GM23338 (cell line): Measurements from ENCODE around the gene UBE2J1. TPM values are rescaled to one million over a fixed set of nuclear protein-coding genes. Genes with fewer than 3 reads are reported as not detected.
"Not testable (repeated sequence)": the region's sequence is repeated elsewhere in the genome, so short reads cannot be mapped to it uniquely, and the experiment has no call there.

Source experiments
- ATAC-seq: fragments of 200-7000 bp; cut with Tn5 transposase; 3 replicates; pipeline ENCODE4 v1.9.1; 2020
- DNase-seq: peaks from one replicate; pipeline ENCODE4 v3.0.0-alpha.2; 2015; ENCODE audit warnings: low spot score
- H2AFZ ChIP-seq: fragments of 200-600 bp; sonication (generic); 2 replicates; pipeline ENCODE4 v1.8.0; 2016; ENCODE audit warnings: antibody characterized with exemption, mild to moderate bottlenecking, moderate library complexity
- H3F3A ChIP-seq: fragments of 200-600 bp; sonication (generic); replicated peaks from 2 replicates; pipeline ENCODE4 v1.8.0; 2017; ENCODE audit warnings: antibody characterized with exemption, mixed run types, low read depth
- H3K27ac ChIP-seq: fragments of 200-600 bp; sonication (generic); 2 replicates; pipeline ENCODE4 v1.6.1; 2016; ENCODE audit warnings: low read depth
- H3K27me3 ChIP-seq: fragments of 200-600 bp; sonication (generic); 2 replicates; pipeline ENCODE4 v1.8.0; 2016; ENCODE audit warnings: mild to moderate bottlenecking, mixed run types, moderate library complexity; ENCODE audit not compliant: insufficient read depth
- H3K36me3 ChIP-seq: fragments of 200-600 bp; sonication (generic); 2 replicates; pipeline ENCODE4 v1.8.0; 2016; ENCODE audit warnings: mild to moderate bottlenecking; ENCODE audit not compliant: insufficient read depth
- H3K4me1 ChIP-seq: fragments of 200-600 bp; sonication (generic); 2 replicates; pipeline ENCODE4 v1.8.0; 2016; ENCODE audit warnings: mild to moderate bottlenecking, moderate library complexity; ENCODE audit not compliant: insufficient read depth
- H3K4me2 ChIP-seq: fragments of 200-600 bp; sonication (generic); 2 replicates; pipeline ENCODE4 v1.7.1; 2017; ENCODE audit warnings: mixed run types
- H3K4me3 ChIP-seq: fragments of 200-600 bp; sonication (generic); 2 replicates; pipeline ENCODE4 v1.6.1; 2016; ENCODE audit warnings: mixed run types
- H3K79me2 ChIP-seq: fragments of 200-600 bp; sonication (generic); replicated peaks from 2 replicates; pipeline ENCODE4 v1.8.0; 2017; ENCODE audit warnings: mild to moderate bottlenecking; ENCODE audit not compliant: insufficient read depth
- H3K9me2 ChIP-seq: fragments of 200-600 bp; sonication (generic); 2 replicates; pipeline ENCODE4 v1.8.0; 2017; ENCODE audit not compliant: insufficient read depth
- H4K20me1 ChIP-seq: fragments of 200-600 bp; sonication (generic); replicated peaks from 2 replicates; pipeline ENCODE4 v1.8.0; 2017; ENCODE audit warnings: mild to moderate bottlenecking; ENCODE audit not compliant: insufficient read depth
- H3K27ac Mint-ChIP-seq: 2 replicates; pipeline ENCODE4 v1.8.0; 2020; ENCODE audit warnings: inconsistent platforms, mild to moderate bottlenecking, moderate library complexity, mixed read lengths
- H3K27me3 Mint-ChIP-seq: 3 replicates; pipeline ENCODE4 v1.8.0; 2022; ENCODE audit warnings: low read depth, mild to moderate bottlenecking, moderate library complexity, mixed read lengths, inconsistent platforms; ENCODE audit not compliant: insufficient read depth, poor library complexity
- H3K36me3 Mint-ChIP-seq: 3 replicates; pipeline ENCODE4 v1.8.0; 2021; ENCODE audit warnings: low read depth, mild to moderate bottlenecking, inconsistent platforms, moderate library complexity, mixed read lengths
- H3K4me1 Mint-ChIP-seq: 3 replicates; pipeline ENCODE4 v1.8.0; 2020; ENCODE audit warnings: mild to moderate bottlenecking, inconsistent platforms, mixed read lengths
- H3K4me3 Mint-ChIP-seq: 3 replicates; pipeline ENCODE4 v1.8.0; 2021; ENCODE audit warnings: moderate library complexity, mild to moderate bottlenecking, inconsistent platforms, mixed read lengths
- H3K9me3 Mint-ChIP-seq: 3 replicates; pipeline ENCODE4 v1.8.0; 2020; ENCODE audit warnings: moderate library complexity, mild to moderate bottlenecking, inconsistent platforms, mixed read lengths
- EZH2 ChIP-seq: fragments of 200-600 bp; sonication (generic); IDR thresholded peaks from one replicate; pipeline ENCODE4 v1.8.0; 2017; ENCODE audit warnings: antibody characterized with exemption, mild to moderate bottlenecking, low read depth; ENCODE audit not compliant: unreplicated experiment
- JUNB ChIP-seq: IDR thresholded peaks from one replicate; pipeline ENCODE4 v1.6.1; 2016; ENCODE audit warnings: antibody characterized with exemption; ENCODE audit not compliant: unreplicated experiment
- NANOG ChIP-seq: IDR thresholded peaks from 2 replicates; pipeline ENCODE4 v1.6.1; 2016; ENCODE audit warnings: antibody characterized with exemption, borderline replicate concordance
- POLR2AphosphoS5 ChIP-seq: IDR thresholded peaks from 2 replicates; pipeline ENCODE4 v1.6.1; 2016; ENCODE audit warnings: antibody characterized with exemption, low read depth
- STAT1 ChIP-seq: IDR thresholded peaks from one replicate; pipeline ENCODE4 v1.6.1; 2016; ENCODE audit warnings: antibody characterized with exemption; ENCODE audit not compliant: unreplicated experiment
- ZNF114 ChIP-seq: fragments of 250-450 bp; sonication (Bioruptor Pico); IDR thresholded peaks from 2 replicates; pipeline ENCODE4 v1.5.0; 2020; ENCODE audit warnings: mild to moderate bottlenecking, moderate library complexity
- ZNF331 ChIP-seq: fragments of 250-450 bp; sonication (Bioruptor Pico); IDR thresholded peaks from 2 replicates; pipeline ENCODE4 v1.5.0; 2020; ENCODE audit warnings: low read depth, mild to moderate bottlenecking, moderate library complexity
- ZNF462 ChIP-seq: fragments of 250-450 bp; sonication (Bioruptor Pico); IDR thresholded peaks from 2 replicates; pipeline ENCODE4 v1.5.0; 2020; ENCODE audit warnings: mild to moderate bottlenecking, moderate library complexity
- polyA plus RNA-seq: library from polyadenylated mRNA; unstranded; fragments of >200 nt; fragmentation: Nextera tagmentation; extraction: Ambion mirVana; gene quantifications from 2 replicates; pipeline ENCODE4 v1.2.1, GENCODE V29; 2016
- total RNA-seq: library from RNA; depleted of rRNA; stranded (reverse); fragments of >200 nt; shearing (Covaris generic); gene quantifications from 2 replicates; pipeline ENCODE4 v1.2.3, GENCODE V29; 2014
- TF ChIP-seq, protein P1 (sequence below), 2 experiments: fragments of 200-600 bp in 1 of 2; sonication (generic) in 1 of 2; conservative IDR thresholded peaks; 2 replicates each; pipeline versions ENCODE4 v1.5.1 to v1.6.1; 2016 to 2017; ENCODE audit warnings: antibody characterized with exemption in 2 of 2, low read depth in 2 of 2, mild to moderate bottlenecking in 2 of 2, moderate library complexity in 1 of 2

The UBE2J1 gene
- total and polyA plus RNA-seq, 2 experiments from 2014 or later = 7.5 to 13.1 TPM

DNA sequence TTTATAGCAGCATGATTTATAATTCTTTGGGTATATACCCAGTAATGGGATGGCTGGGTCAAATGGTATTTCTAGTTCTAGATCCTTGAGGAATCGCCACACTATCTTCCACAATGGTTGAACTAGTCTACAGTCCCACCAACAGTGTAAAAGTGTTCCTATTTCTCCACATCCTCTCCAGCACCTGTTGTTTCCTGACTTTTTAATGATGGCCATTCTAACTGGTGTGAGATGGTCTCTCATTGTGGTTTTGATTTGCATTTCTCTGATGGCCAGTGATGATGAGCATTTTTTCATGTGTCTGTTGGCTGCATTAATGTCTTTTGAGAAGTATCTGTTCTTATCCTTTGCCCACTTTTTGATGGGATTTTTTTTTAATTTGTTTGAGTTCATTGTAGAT lies 57.4 kb downstream of the UBE2J1 start:
- not testable (repeated sequence) for H2AFZ ChIP-seq, H3K4me1 ChIP-seq, ATAC-seq, H3K9me3 Mint-ChIP-seq, H3K27me3 ChIP-seq, H3K27ac Mint-ChIP-seq, DNase-seq, H3K4me3 Mint-ChIP-seq, H3K36me3 ChIP-seq, H3F3A ChIP-seq, H3K36me3 Mint-ChIP-seq, H3K4me3 ChIP-seq, H3K27ac ChIP-seq, H4K20me1 ChIP-seq, H3K4me2 ChIP-seq, H3K9me2 ChIP-seq, H3K27me3 Mint-ChIP-seq, H3K79me2 ChIP-seq
- H3K4me1 Mint-ChIP-seq = peaks cover 13% of the 10 kb centered on the region; the same call in 2 of the 3 replicates

- H3K4me3 Mint-ChIP-seq = no peak overlapping the region
- no peaks in the 10 kb centered on the region for H3K36me3 Mint-ChIP-seq
- H2AFZ ChIP-seq = no peak overlapping the region
Observed at GRCh38 chr6:89291256-89291819, 61.2 kb downstream of the UBE2J1 start.

GRCh38 chr6:89290401-89291155 lies 61.9 kb downstream of the UBE2J1 start:
- Mint-ChIP-seq H3K4me1 (peaks cover 7% of the 10 kb centered on the region; the same call in 2 of the 3 replicates), H3K27me3 (peaks cover 1% of the 10 kb centered on the region), H3K4me3 (no peak overlapping the region), H3K27ac (no peak overlapping the region), H3K9me3 (no peaks in the 10 kb centered on the region), H3K36me3 (no peaks in the 10 kb centered on the region; the same call in 2 of the 3 replicates)
- no peaks in the 10 kb centered on the region for H3K79me2 ChIP-seq
- H3K36me3 ChIP-seq = no peaks in the 10 kb centered on the region
- H2AFZ ChIP-seq = no peak overlapping the region
- H3K4me1 ChIP-seq = no peaks in the 10 kb centered on the region
- DNase-seq (no peak), ATAC-seq (no peak)
- no peaks in the 10 kb centered on the region for H4K20me1 ChIP-seq
- TF ChIP-seq POLR2AphosphoS5 (no peak), STAT1 (no peak), ZNF462 (CRISPR knock-in tag) (no peak), EZH2 (no peak), JUNB (no peak), ZNF114 (CRISPR knock-in tag) (no peak), ZNF331 (CRISPR knock-in tag) (no peak)
- TF ChIP-seq, protein P1, sequence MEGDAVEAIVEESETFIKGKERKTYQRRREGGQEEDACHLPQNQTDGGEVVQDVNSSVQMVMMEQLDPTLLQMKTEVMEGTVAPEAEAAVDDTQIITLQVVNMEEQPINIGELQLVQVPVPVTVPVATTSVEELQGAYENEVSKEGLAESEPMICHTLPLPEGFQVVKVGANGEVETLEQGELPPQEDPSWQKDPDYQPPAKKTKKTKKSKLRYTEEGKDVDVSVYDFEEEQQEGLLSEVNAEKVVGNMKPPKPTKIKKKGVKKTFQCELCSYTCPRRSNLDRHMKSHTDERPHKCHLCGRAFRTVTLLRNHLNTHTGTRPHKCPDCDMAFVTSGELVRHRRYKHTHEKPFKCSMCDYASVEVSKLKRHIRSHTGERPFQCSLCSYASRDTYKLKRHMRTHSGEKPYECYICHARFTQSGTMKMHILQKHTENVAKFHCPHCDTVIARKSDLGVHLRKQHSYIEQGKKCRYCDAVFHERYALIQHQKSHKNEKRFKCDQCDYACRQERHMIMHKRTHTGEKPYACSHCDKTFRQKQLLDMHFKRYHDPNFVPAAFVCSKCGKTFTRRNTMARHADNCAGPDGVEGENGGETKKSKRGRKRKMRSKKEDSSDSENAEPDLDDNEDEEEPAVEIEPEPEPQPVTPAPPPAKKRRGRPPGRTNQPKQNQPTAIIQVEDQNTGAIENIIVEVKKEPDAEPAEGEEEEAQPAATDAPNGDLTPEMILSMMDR (conservative IDR thresholded peaks at IDR 0.05; ENCODE audit: low read depth in 2 of 2) = no peak
- no peaks in the 10 kb centered on the region for H3K27me3 ChIP-seq
- no peak overlapping the region for H3K4me2 ChIP-seq
- no peaks in the 10 kb centered on the region for H3K9me2 ChIP-seq
- no peak overlapping the region for H3K4me3 ChIP-seq
- H3K27ac ChIP-seq = no peak overlapping the region
- no peaks in the 10 kb centered on the region for H3F3A ChIP-seq

More at GRCh38 chr6:89291256-89291819, 61.2 kb downstream of the UBE2J1 start:
- Mint-ChIP-seq H3K27ac (no peak overlapping the region), H3K9me3 (no peaks in the 10 kb centered on the region), H3K27me3 (peaks cover 3% of the 10 kb centered on the region), H3K4me1 (peaks cover 3% of the 10 kb centered on the region; the same call in 2 of the 3 replicates)
- no peak for DNase-seq
- H3K4me2 ChIP-seq = no peak overlapping the region
- no peaks in the 10 kb centered on the region for H3F3A ChIP-seq
- peak; percentile 81 for ATAC-seq
- H3K27ac ChIP-seq = no peak overlapping the region
- H3K4me1 ChIP-seq = no peaks in the 10 kb centered on the region
- H3K9me2 ChIP-seq = no peaks in the 10 kb centered on the region
- no peaks in the 10 kb centered on the region for H3K27me3 ChIP-seq
- no peak for TF ChIP-seq NANOG
- H3K79me2 ChIP-seq = no peaks in the 10 kb centered on the region
- H3K36me3 ChIP-seq = no peaks in the 10 kb centered on the region
- no peak overlapping the region for H3K4me3 ChIP-seq
- H4K20me1 ChIP-seq = no peaks in the 10 kb centered on the region
